Choroid plexus epithelial cell (primary cell): ENCODE data around the gene CEPT1.

Experiments
- DNase-seq: peaks from one replicate; pipeline ENCODE4 v3.0.0-alpha.2; 2010; ENCODE audit warnings: low read depth
- H3K4me3 ChIP-seq: 2 replicates; pipeline ENCODE4 v1.5.1; 2011; ENCODE audit warnings: low read depth, mild to moderate bottlenecking, control low read depth, low read length, moderate library complexity
- CTCF ChIP-seq: conservative IDR thresholded peaks from 2 replicates; pipeline ENCODE4 v1.5.1; 2011; ENCODE audit warnings: low read depth, mild to moderate bottlenecking, control low read depth, inconsistent platforms, low read length, moderate library complexity

The CEPT1 gene

GRCh38 chr1:111191496-111191895 lies 51.5 kb downstream of the CEPT1 start:
- peak; percentile 44 for DNase-seq
- no peak for TF ChIP-seq CTCF
- no peak overlapping the region for H3K4me3 ChIP-seq

- H3K4me3 ChIP-seq: no peak overlapping the region
- DNase-seq: no peak
- no peak for TF ChIP-seq CTCF
Measured at GRCh38 chr1:111192074-111192473, 52.1 kb downstream of the CEPT1 start.

- H3K4me3 ChIP-seq: no peak overlapping the region
- DNase-seq: peak; percentile 16
- no peak for TF ChIP-seq CTCF
Measured at GRCh38 chr1:111192658-111193519, 52.9 kb downstream of the CEPT1 start.

- no peak for TF ChIP-seq CTCF
- no peak for DNase-seq
- H3K4me3 ChIP-seq: no peak overlapping the region
Measured at GRCh38 chr1:111193712-111194480, 53.9 kb downstream of the CEPT1 start.

- no peak overlapping the region for H3K4me3 ChIP-seq
Measured at GRCh38 chr1:111195002-111195684, 55.1 kb downstream of the CEPT1 start.

GRCh38 chr1:111196213-111196612 lies 56.2 kb downstream of the CEPT1 start:
- no peak for TF ChIP-seq CTCF
- H3K4me3 ChIP-seq: no peak overlapping the region
- no peak for DNase-seq

More at GRCh38 chr1:111195002-111195684, 55.1 kb downstream of the CEPT1 start:
- no peak for TF ChIP-seq CTCF
- peak; percentile 45 for DNase-seq
